Neuronal stem cell (in vitro differentiated cells): ENCODE measurements around the gene GRK1.

ENCODE experiments used
- DNase-seq: peaks from one replicate; pipeline ENCODE4 v3.0.0-alpha.2; 2013; ENCODE audit warnings: low spot score
- H2AFZ ChIP-seq: one replicate; pipeline ENCODE4 v1.6.1; 2013; ENCODE audit warnings: mild to moderate bottlenecking, low read length, inconsistent platforms
- H2AK5ac ChIP-seq: 2 replicates; pipeline ENCODE4 v1.6.1; 2013; ENCODE audit warnings: low read depth, mild to moderate bottlenecking, inconsistent platforms, low read length, moderate library complexity, mixed read lengths
- H2BK120ac ChIP-seq: 2 replicates; pipeline ENCODE4 v1.6.1; 2013; ENCODE audit warnings: low read depth, mild to moderate bottlenecking, inconsistent platforms, low read length, moderate library complexity, mixed read lengths
- H2BK12ac ChIP-seq: one replicate; pipeline ENCODE4 v1.6.1; 2013; ENCODE audit warnings: low read length, inconsistent platforms
- H2BK15ac ChIP-seq: 2 replicates; pipeline ENCODE4 v1.6.1; 2013; ENCODE audit warnings: mild to moderate bottlenecking, low read length, inconsistent platforms, mixed read lengths
- H2BK5ac ChIP-seq: one replicate; pipeline ENCODE4 v1.6.1; 2013; ENCODE audit warnings: inconsistent platforms, mild to moderate bottlenecking, low read length, moderate library complexity
- H3K14ac ChIP-seq: one replicate; pipeline ENCODE4 v1.6.1; 2013; ENCODE audit warnings: low read length, inconsistent platforms
- H3K18ac ChIP-seq: 2 replicates; pipeline ENCODE4 v1.6.1; 2013; ENCODE audit warnings: low read length, inconsistent platforms
- H3K23ac ChIP-seq: 2 replicates; pipeline ENCODE4 v1.6.1; 2013; ENCODE audit warnings: low read depth, mild to moderate bottlenecking, mixed read lengths, low read length, inconsistent platforms; ENCODE audit not compliant: poor library complexity
- H3K27ac ChIP-seq: replicated peaks from 3 replicates; pipeline ENCODE4 v1.5.1; 2013; ENCODE audit warnings: low read length, inconsistent platforms
- H3K27me3 ChIP-seq, 3 experiments: 2 replicates each; pipeline ENCODE4 v1.6.1; 2013; ENCODE audit warnings: low read length in 3 of 3, mild to moderate bottlenecking in 2 of 3, inconsistent platforms in 1 of 3, low read depth in 1 of 3, mixed read lengths in 1 of 3, moderate library complexity in 1 of 3; ENCODE audit not compliant: control insufficient read depth in 3 of 3, insufficient read depth in 3 of 3
- H3K36me3 ChIP-seq, 2 donors: replicated peaks in 1 of 2; 2 replicates each; pipeline ENCODE4 v1.6.1; 2013; ENCODE audit warnings: low read length in 2 of 2; ENCODE audit not compliant: control insufficient read depth in 2 of 2, insufficient read depth in 2 of 2
- H3K4ac ChIP-seq: 2 replicates; pipeline ENCODE4 v1.6.1; 2013; ENCODE audit warnings: inconsistent platforms, mild to moderate bottlenecking, low read length, moderate library complexity
- H3K4me1 ChIP-seq, 2 donors: 1 replicate in 1 of 2; 2 replicates in 1 of 2; pipeline ENCODE4 v1.6.1; 2013; ENCODE audit warnings: low read length in 2 of 2, low read depth in 1 of 2; ENCODE audit not compliant: control insufficient read depth in 2 of 2, insufficient read depth in 1 of 2
- H3K4me2 ChIP-seq: one replicate; pipeline ENCODE4 v1.6.1; 2013; ENCODE audit warnings: mild to moderate bottlenecking, low read length, inconsistent platforms; ENCODE audit not compliant: insufficient read depth, poor library complexity, severe bottlenecking
- H3K4me3 ChIP-seq, 2 donors: 2 replicates each; pipeline ENCODE4 v1.5.1; 2013; ENCODE audit warnings: low read length in 2 of 2, mild to moderate bottlenecking in 2 of 2, inconsistent platforms in 1 of 2, moderate library complexity in 1 of 2
- H3K79me1 ChIP-seq: one replicate; pipeline ENCODE4 v1.6.1; 2013; ENCODE audit warnings: low read depth, mild to moderate bottlenecking, inconsistent platforms, low read length, moderate library complexity
- H3K9ac ChIP-seq: one replicate; pipeline ENCODE4 v1.6.1; 2013; ENCODE audit warnings: mild to moderate bottlenecking, low read depth, low read length, inconsistent platforms; ENCODE audit not compliant: poor library complexity
- H3K9me3 ChIP-seq, 2 donors: replicated peaks in 1 of 2; 2 replicates each; pipeline versions ENCODE3 to v1.6.1; 2013; ENCODE audit warnings: low read length in 2 of 2, mild to moderate bottlenecking in 2 of 2, inconsistent platforms in 1 of 2, low read depth in 1 of 2, mixed read lengths in 1 of 2, moderate library complexity in 1 of 2; ENCODE audit not compliant: control insufficient read depth in 2 of 2, insufficient read depth in 1 of 2
- H4K8ac ChIP-seq: one replicate; pipeline ENCODE4 v1.6.1; 2013; ENCODE audit warnings: low read depth, mild to moderate bottlenecking, inconsistent platforms, low read length, moderate library complexity
- H4K91ac ChIP-seq: one replicate; pipeline ENCODE4 v1.6.1; 2013; ENCODE audit warnings: low read length, low read depth, mild to moderate bottlenecking, inconsistent platforms; ENCODE audit not compliant: poor library complexity
- WGBS, 2 donors: extraction: QIAGEN DNeasy Blood & Tissue Kit; methylation state at CpG; one replicate each; pipeline ENCODE4 v1.1.7; 2013; ENCODE audit warnings: missing lambda C conversion rate in 2 of 2, mixed read lengths in 1 of 2; ENCODE audit not compliant: insufficient read length in 2 of 2, insufficient replicate concordance in 1 of 2; ENCODE audit errors: extremely low coverage in 2 of 2; 5-methylcytosine and 5-hydroxymethylcytosine counted together

Gene GRK1

DNA sequence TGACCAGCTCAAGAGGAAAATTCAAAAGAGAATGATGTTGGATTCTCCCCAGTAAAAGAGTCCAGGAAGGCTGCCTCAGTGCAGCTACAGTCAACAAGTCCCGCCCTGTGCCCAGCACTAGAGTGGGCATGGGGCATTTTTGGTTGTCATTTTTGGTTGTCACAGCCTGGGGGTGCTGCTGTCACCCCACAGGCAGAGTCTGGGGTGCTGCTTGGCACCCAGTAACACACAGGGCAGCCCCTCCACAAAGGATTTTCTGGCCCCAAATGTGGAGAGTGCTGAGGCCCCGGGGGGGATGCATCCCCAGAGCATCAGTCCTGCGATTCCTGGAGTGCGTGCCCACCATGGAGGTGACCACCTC, 63.8 kb downstream of the GRK1 start:
- H3K27ac ChIP-seq, result no peak overlapping the region
- no peak overlapping the region for H4K8ac ChIP-seq
- H3K23ac ChIP-seq, result no peak overlapping the region
- no peak for DNase-seq
- H3K79me1 ChIP-seq, result peaks cover 7% of the 10 kb centered on the region
- H2BK120ac ChIP-seq, result no peak overlapping the region
- no peak overlapping the region for H3K9ac ChIP-seq
- peaks cover 0 to 24% (median 0%) of the 10 kb centered on the region in 3 experiments for H3K27me3 ChIP-seq
- no peak overlapping the region for H3K4ac ChIP-seq
- H2BK15ac ChIP-seq, result peak overlapping the region; percentile 11
- no CpG with 5 or more reads among the region's 4 CpGs for WGBS, 2 donors
- H2AFZ ChIP-seq, result no peak overlapping the region
- no peak overlapping the region for H3K18ac ChIP-seq
- no peak overlapping the region for H2BK5ac ChIP-seq
- H3K4me1 ChIP-seq, result peaks cover 4 to 5% of the 10 kb centered on the region in 2 donors
- H3K4me3 ChIP-seq, result no peak overlapping the region
- no peak overlapping the region for H3K4me2 ChIP-seq
- peaks cover 0 to 19% of the 10 kb centered on the region in 2 donors for H3K9me3 ChIP-seq
- H2AK5ac ChIP-seq, result no peak overlapping the region
- no peak overlapping the region for H2BK12ac ChIP-seq
- H3K36me3 ChIP-seq, result peaks cover 0 to 2% of the 10 kb centered on the region in 2 donors
- no peak overlapping the region for H4K91ac ChIP-seq
- peak overlapping the region; percentile 56 for H3K14ac ChIP-seq

DNA sequence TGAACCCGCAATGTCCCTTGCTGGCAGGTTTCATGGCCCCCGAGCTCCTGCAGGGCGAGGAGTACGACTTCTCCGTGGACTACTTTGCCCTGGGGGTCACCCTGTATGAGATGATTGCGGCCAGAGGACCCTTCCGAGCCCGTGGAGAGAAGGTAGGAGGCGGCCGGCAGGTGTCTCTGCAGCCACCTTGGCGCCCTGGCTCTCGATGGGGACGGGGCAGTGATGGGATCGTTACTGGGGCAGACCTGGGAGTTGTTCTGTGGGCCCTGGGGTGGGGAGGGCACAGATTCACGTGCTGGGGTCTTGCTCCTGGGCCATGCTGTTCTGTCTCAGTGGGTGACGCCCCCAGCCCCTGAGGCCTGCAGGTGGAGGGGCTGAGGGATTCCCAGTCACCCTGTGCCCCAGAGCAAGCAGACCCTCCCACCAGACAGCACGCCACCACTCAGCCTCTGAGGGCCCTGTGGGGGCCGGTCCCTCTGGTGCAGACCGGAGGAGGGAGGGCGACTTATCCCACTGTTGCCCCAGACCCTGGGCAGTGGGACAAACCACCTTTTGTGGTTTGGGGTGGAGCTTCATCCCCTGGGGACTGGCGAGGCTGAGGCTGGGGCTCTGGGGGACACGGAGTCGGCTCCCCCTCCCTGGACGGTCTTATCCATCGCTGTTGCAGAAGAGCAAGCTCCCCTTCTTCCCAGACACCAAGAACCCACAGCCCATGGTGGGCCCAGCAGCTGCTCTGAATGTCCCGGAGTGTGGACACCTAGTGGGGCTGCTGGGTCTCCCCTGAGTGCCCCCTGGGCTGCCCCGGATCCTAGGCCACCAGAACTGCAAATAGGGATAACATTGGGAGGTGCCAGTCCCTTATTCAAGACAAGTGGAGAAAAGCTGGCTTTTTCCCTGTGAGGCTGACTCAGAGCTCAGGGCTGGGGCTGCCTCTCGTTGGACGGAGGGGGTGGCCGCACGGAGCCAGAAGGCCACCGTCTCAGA, 64.5 kb downstream of the GRK1 start:
- H2BK12ac ChIP-seq, result no peak overlapping the region
- peaks cover 0 to 24% (median 0%) of the 10 kb centered on the region in 3 experiments for H3K27me3 ChIP-seq
- H3K23ac ChIP-seq, result no peak overlapping the region
- H3K4me2 ChIP-seq, result no peak overlapping the region
- H3K9ac ChIP-seq, result no peak overlapping the region
- no peak overlapping the region for H2BK15ac ChIP-seq
- H3K4me3 ChIP-seq, result no peak overlapping the region
- H2BK120ac ChIP-seq, result no peak overlapping the region
- H3K79me1 ChIP-seq, result peaks cover 7% of the 10 kb centered on the region
- H3K9me3 ChIP-seq, result peaks cover 0 to 18% of the 10 kb centered on the region in 2 donors
- no peak overlapping the region for H4K8ac ChIP-seq
- no peak for DNase-seq
- no peak overlapping the region for H3K18ac ChIP-seq
- no peak overlapping the region for H2BK5ac ChIP-seq
- H3K4me1 ChIP-seq, result peaks cover 2 to 5% of the 10 kb centered on the region in 2 donors
- no CpG with 5 or more reads among the region's 32 CpGs for WGBS, 2 donors
- H3K27ac ChIP-seq, result no peak overlapping the region
- H3K36me3 ChIP-seq, result peaks cover 0 to 2% of the 10 kb centered on the region in 2 donors
- no peak overlapping the region for H4K91ac ChIP-seq
- H3K14ac ChIP-seq, result peak overlapping the region; percentile 56
- peak overlapping the region; percentile 84 for H2AK5ac ChIP-seq
- H3K4ac ChIP-seq, result no peak overlapping the region
- no peak overlapping the region for H2AFZ ChIP-seq

DNA sequence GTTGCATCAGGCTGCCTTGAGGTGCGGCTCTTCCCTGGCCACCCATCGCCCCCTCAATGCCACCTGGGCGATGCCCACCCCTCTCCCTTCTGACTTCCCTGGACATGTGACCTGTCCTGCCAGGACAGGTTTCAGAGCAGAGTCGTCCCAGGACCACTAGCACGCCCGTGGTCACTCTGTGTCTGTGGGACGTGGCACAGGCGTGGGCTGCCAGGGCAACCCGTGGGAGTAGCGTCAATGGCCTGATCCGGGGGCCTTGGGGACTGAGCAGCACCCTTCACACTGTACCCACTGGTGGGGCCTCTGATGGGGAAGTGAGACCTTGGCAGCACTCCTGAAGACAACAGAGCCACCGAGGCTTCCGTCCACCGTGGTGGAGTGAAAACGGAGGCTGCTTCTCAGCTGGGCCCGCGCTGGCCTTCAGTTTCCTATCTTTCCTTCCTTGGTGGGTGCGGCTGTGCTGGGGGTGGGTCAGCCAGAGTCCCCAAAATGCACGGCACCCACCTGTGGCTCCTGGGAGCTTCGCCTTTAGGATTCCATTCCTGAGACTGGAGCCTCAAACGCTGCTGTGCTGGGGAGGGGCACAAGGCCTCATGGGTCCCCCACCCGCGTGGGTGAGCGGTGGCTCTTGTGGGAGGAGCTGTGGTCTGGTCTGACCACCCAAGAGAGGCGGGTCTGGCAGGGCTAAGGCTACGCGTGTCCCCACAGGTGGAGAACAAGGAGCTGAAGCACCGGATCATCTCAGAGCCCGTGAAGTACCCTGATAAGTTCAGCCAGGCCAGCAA, 65.3 kb downstream of the GRK1 start:
- no peak for DNase-seq
- Histone ChIP-seq H3K18ac (peak overlapping the region; percentile 85), H3K4me1 (peaks cover 0 to 5% of the 10 kb centered on the region in 2 donors), H3K27me3 (peaks cover 0 to 24% (median 0%) of the 10 kb centered on the region in 3 experiments), H3K23ac (no peak overlapping the region), H2AK5ac (peak overlapping the region; percentile 84), H3K79me1 (peaks cover 7% of the 10 kb centered on the region), H4K8ac (peak overlapping the region; percentile 72), H3K4ac (no peak overlapping the region), H3K9ac (no peak overlapping the region), H2BK5ac (peak overlapping the region; percentile 87), H2BK120ac (peak overlapping the region; percentile 81), H2BK15ac (no peak overlapping the region), H3K14ac (no peak overlapping the region), H2AFZ (no peak overlapping the region), H3K27ac (no peak overlapping the region), H3K4me3 (no peak overlapping the region), H3K9me3 (peaks cover 0 to 10% of the 10 kb centered on the region in 2 donors), H4K91ac (no peak overlapping the region), H3K4me2 (no peak overlapping the region), H3K36me3 (peaks cover 0 to 2% of the 10 kb centered on the region in 2 donors), H2BK12ac (no peak overlapping the region)
- WGBS, 2 donors, result no CpG with 5 or more reads among the region's 29 CpGs
